GM10248 (cell line): ENCODE results near the gene ZNF613.
"Not testable (repeated sequence)": the region's sequence is repeated elsewhere in the genome, so short reads cannot be mapped to it uniquely, and the experiment has no call there.

Experiments used
- CTCF ChIA-PET: fragments of 300-600 bp; sonication (Branson Sonifier 250); formaldehyde crosslinking; extraction: SDS; loops from one replicate; lab custom pipeline; 2021; ENCODE audit warnings: antibody characterized with exemption; lab: Yijun Ruan, JAX
- POLR2A ChIA-PET: fragments of 350-650 bp; sonication (Branson Sonifier 250); formaldehyde crosslinking; extraction: SDS; loops from one replicate; lab custom pipeline; 2020; ENCODE audit warnings: antibody characterized with exemption; lab: Yijun Ruan, JAX
- DNase-seq: peaks from one replicate; pipeline ENCODE4 v3.0.0; 2012; ENCODE audit errors: extremely low spot score
- TF ChIP-seq, protein P1 (sequence below): IDR thresholded peaks from 2 replicates; pipeline ENCODE4 v1.5.1; 2012; ENCODE audit warnings: mild to moderate bottlenecking, low read depth; ENCODE audit errors: extremely low read depth, missing control alignments, control extremely low read depth

Gene ZNF613

DNA sequence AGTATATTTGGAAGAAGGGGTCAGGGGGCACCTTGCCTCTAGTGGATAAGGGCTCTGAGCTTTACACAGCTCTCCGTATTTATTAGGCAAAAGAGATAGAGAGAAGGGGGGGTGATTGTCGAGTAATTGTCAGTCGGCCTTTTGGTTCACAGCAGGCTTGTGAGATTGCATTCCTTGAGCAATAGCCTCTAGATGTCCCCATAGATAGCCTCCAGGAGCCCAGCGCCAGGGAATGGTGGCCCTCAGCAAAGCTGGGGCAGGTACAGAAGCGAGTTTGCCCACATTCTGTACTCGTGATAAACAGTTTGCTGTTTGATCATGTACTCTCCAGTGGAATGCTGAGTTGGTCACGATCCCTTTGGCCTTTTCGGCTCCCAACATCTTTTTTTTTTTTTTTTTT lies 4.6 kb downstream of the ZNF613 start:
- DNase-seq, result no peak
- POLR2A ChIA-PET, result no interaction called here
- CTCF ChIA-PET, result no interaction called here
- TF ChIP-seq, protein P1, sequence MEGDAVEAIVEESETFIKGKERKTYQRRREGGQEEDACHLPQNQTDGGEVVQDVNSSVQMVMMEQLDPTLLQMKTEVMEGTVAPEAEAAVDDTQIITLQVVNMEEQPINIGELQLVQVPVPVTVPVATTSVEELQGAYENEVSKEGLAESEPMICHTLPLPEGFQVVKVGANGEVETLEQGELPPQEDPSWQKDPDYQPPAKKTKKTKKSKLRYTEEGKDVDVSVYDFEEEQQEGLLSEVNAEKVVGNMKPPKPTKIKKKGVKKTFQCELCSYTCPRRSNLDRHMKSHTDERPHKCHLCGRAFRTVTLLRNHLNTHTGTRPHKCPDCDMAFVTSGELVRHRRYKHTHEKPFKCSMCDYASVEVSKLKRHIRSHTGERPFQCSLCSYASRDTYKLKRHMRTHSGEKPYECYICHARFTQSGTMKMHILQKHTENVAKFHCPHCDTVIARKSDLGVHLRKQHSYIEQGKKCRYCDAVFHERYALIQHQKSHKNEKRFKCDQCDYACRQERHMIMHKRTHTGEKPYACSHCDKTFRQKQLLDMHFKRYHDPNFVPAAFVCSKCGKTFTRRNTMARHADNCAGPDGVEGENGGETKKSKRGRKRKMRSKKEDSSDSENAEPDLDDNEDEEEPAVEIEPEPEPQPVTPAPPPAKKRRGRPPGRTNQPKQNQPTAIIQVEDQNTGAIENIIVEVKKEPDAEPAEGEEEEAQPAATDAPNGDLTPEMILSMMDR, result no peak

DNA sequence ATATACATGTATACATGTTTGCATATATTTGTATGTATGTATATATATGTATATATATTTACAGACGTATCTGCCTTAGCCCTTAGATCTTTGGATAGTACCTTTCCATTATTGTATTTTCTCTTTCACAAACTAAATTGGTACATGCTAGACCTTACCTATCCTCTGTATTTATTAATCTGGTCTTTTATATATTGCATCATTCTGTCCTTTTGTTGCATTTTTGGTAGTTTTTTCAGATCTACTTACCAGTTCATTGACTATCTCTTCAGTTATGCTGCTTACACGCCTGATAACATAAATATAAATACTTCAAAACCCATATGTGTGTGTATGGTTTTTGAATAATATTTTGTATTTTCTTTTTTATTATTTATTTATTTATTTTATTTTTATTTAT lies 11.7 kb downstream of the ZNF613 start:
- CTCF ChIA-PET, result no interaction called here

DNA sequence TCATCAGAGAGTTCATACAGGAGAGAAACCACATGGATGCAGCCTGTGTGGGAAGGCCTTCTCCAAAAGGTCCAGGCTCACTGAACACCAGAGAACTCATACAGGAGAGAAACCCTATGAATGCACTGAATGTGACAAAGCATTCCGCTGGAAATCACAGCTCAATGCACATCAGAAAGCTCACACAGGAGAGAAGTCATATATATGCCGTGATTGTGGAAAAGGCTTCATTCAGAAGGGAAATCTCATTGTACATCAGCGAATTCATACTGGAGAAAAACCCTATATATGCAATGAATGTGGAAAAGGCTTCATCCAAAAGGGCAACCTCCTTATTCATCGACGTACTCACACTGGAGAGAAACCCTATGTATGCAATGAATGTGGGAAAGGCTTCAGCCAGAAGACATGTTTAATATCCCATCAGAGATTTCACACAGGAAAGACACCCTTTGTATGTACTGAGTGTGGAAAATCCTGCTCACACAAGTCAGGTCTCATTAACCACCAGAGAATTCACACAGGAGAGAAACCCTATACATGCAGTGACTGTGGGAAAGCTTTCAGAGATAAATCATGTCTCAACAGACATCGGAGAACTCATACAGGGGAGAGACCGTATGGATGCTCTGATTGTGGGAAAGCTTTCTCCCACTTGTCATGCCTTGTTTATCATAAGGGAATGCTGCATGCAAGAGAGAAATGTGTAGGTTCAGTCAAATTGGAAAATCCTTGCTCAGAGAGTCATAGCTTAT lies 17.7 kb downstream of the ZNF613 start:
- no peak for DNase-seq
- ChIA-PET POLR2A (no interaction called here), CTCF (no interaction called here)
- TF ChIP-seq, protein P1, result no peak

More for the DNA sequence above, 11.7 kb downstream of the ZNF613 start:
- TF ChIP-seq, protein P1, result no peak
- POLR2A ChIA-PET, result no interaction called here
- no peak for DNase-seq

GRCh38 chr19:51946602-51947001 lies 19.3 kb downstream of the ZNF613 start:
- TF ChIP-seq, protein P1, result no peak
- ChIA-PET POLR2A (no interaction called here), CTCF (no interaction called here)
- DNase-seq, result no peak

- no peak for DNase-seq
- CTCF ChIA-PET, result no interaction called here
- POLR2A ChIA-PET, result no interaction called here
- TF ChIP-seq, protein P1, result no peak
These were observed 21.7 kb downstream of the ZNF613 start for GRCh38 chr19:51948975-51949374.

DNA sequence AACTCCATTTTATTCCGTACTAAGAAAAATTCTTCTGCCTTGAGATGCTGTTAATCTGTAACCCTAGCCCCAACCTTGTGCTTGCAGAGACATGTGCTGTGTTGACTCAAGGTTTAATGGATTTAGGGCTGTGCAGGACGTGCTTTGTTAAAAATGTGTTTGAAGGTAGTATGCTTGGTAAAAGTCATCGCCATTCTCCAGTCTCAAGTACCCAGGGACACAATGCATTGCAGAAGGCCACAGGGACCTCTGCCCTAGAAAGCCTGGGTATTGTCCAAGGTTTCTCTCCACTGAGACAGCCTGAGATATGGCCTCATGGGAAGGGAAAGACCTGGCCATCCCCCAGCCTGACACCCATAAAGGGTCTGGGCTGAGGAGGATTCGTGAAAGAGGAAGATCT lies 30.6 kb downstream of the ZNF613 start:
- CTCF ChIA-PET, POLR2A ChIA-PET, DNase-seq: not testable (repeated sequence)

DNA sequence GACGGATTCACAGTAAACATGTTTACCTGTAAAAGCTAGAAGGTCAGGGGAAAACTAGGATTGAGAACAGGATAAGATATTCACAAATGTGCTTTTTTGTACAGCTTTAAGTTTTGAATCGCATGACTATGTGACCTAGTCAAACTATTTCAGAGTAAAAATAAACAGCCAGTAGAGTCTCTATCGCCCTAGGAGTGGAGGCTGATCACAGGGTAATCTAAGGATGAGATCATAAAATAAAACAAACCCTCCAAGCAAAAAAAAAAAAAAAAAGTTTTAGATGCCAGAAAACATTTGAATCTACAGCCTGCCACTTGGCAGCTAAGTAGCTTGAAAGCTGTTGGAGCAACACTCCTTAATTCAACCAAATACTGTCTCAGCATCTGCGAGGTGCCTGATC lies 32.5 kb downstream of the ZNF613 start:
- POLR2A ChIA-PET, result no interaction called here
- CTCF ChIA-PET, result no interaction called here
- TF ChIP-seq, protein P1, result no peak
- no peak for DNase-seq

DNA sequence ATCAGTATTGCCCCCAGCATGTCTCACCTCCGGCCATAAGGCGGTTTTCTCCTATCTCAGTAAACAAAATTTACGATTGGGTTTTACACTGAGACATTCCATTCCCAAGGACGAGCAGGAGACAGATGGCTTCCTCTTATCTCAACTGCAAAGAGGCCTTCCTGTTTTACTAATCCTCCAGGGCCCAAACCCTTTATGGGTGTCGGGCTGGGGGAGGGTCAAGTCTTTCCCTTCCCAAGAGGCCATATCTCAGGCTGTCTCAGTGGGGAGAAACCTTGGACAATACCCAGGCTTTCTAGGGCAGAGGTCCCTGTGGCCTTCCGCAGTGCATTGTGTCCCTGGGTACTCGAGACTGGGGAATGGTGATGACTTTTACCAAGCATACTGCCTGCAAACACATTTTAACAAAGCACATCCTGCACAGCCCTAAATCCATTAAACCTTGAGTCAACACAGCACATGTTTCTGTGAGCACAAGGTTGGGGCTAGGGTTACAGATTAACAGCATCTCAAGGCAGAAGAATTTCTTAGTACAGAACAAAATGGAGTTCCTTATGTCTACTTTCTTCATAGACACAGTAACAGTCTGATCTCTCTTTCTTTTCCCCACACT lies 33.5 kb downstream of the ZNF613 start:
- CTCF ChIA-PET, POLR2A ChIA-PET, DNase-seq: not testable (repeated sequence)
